ENCODE measurements around the gene RPL36.

DNA sequence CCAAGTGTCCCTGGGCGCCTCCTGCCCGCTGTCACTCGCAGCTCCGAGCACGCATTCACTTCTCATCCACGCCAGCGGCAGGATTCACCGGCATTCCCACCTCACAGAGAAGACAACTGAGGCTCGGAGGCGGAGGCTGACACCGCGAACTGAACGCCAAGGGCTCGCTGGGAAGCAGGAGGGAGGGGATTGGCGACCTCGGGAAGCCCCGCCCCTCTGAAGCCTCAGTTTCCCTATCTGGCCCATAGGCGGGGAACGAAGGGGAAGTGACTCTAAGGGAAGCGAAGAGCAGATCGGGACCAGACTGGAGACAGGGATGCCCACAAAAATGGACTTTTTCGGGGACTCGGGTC lies 10.0 kb upstream of the RPL36 start:
- TF ChIP-seq TCF7L2 (IDR thresholded peaks at IDR 0.05; ENCODE audit: borderline replicate concordance, extremely low read depth, insufficient read depth, insufficient read length) (no peak), EZH2 (IDR thresholded peaks at IDR 0.05) (no peak), POLR2AphosphoS5 (IDR thresholded peaks at IDR 0.05; ENCODE audit: low read depth, low read length) (no peak), POLR2A (IDR thresholded peaks at IDR 0.05; ENCODE audit: borderline replicate concordance, extremely low read depth, insufficient read depth, insufficient read length) (no peak), CEBPB (IDR thresholded peaks at IDR 0.05; ENCODE audit: low read depth) (no peak)
- TF ChIP-seq, protein P1, sequence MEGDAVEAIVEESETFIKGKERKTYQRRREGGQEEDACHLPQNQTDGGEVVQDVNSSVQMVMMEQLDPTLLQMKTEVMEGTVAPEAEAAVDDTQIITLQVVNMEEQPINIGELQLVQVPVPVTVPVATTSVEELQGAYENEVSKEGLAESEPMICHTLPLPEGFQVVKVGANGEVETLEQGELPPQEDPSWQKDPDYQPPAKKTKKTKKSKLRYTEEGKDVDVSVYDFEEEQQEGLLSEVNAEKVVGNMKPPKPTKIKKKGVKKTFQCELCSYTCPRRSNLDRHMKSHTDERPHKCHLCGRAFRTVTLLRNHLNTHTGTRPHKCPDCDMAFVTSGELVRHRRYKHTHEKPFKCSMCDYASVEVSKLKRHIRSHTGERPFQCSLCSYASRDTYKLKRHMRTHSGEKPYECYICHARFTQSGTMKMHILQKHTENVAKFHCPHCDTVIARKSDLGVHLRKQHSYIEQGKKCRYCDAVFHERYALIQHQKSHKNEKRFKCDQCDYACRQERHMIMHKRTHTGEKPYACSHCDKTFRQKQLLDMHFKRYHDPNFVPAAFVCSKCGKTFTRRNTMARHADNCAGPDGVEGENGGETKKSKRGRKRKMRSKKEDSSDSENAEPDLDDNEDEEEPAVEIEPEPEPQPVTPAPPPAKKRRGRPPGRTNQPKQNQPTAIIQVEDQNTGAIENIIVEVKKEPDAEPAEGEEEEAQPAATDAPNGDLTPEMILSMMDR (IDR thresholded peaks at IDR 0.05 in 2 of 3, conservative IDR thresholded peaks at IDR 0.05 in 1 of 3; ENCODE audit: borderline replicate concordance in 1 of 3, insufficient read depth in 1 of 3, low read depth in 2 of 3, low read length in 2 of 3), result no peak

All from HCT116 (cell line).